Omental fat pad (tissue), 4 donors: ENCODE measurements around the gene FARS2. TPM values are rescaled to one million over a fixed set of nuclear protein-coding genes. Genes with fewer than 3 reads are reported as not detected.

ENCODE experiments used
- ATAC-seq: fragments of 150-250 bp; one replicate; pipeline ENCODE4 v1.9.1; 2016; ENCODE audit warnings: mild to moderate bottlenecking, moderate library complexity; ENCODE audit not compliant: low FRiP score
- DNase-seq: peaks from one replicate; pipeline ENCODE4 v3.0.0-alpha.2; 2019; ENCODE audit warnings: low spot score
- total RNA-seq, 4 donors: library from RNA; depleted of rRNA; stranded (reverse); fragments of >200 nt; gene quantifications; one replicate each; pipeline ENCODE4 v1.1.0, GENCODE V29; 2016
- TF ChIP-seq, protein P1 (sequence below), 3 donors: fragments of 450-650 bp; IDR thresholded peaks; one replicate each; pipeline ENCODE4 v1.5.1; 2016 to 2017; ENCODE audit warnings: antibody characterized with exemption in 3 of 3, mild to moderate bottlenecking in 3 of 3, moderate library complexity in 2 of 3

Gene FARS2
- total RNA-seq, 4 donors from 2014 or later, result 12.5 to 18.1 (median 14.5) TPM

DNA sequence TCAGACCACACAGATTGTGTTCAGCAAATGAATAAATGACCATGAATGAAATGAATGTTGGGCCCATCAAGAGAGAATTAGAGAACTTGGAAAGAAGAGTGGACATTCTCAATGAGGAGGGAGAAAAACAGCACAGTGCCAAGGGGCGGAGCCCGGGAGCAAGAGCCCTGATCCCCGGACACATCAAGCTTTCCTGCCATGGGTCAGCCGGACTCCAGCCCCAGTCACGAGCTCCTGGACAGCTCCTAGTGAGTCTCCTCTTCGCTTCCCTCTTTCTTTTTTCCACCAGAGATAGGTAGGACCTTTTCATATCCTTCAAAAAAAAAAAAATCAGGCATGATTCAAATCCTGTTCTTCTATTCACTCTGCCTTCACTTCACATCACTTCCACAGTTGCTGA lies 471.2 kb downstream of the FARS2 start:
- ATAC-seq (no peak), DNase-seq (no peak)
- TF ChIP-seq, protein P1, sequence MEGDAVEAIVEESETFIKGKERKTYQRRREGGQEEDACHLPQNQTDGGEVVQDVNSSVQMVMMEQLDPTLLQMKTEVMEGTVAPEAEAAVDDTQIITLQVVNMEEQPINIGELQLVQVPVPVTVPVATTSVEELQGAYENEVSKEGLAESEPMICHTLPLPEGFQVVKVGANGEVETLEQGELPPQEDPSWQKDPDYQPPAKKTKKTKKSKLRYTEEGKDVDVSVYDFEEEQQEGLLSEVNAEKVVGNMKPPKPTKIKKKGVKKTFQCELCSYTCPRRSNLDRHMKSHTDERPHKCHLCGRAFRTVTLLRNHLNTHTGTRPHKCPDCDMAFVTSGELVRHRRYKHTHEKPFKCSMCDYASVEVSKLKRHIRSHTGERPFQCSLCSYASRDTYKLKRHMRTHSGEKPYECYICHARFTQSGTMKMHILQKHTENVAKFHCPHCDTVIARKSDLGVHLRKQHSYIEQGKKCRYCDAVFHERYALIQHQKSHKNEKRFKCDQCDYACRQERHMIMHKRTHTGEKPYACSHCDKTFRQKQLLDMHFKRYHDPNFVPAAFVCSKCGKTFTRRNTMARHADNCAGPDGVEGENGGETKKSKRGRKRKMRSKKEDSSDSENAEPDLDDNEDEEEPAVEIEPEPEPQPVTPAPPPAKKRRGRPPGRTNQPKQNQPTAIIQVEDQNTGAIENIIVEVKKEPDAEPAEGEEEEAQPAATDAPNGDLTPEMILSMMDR (IDR thresholded peaks at IDR 0.05), result no peak

DNA sequence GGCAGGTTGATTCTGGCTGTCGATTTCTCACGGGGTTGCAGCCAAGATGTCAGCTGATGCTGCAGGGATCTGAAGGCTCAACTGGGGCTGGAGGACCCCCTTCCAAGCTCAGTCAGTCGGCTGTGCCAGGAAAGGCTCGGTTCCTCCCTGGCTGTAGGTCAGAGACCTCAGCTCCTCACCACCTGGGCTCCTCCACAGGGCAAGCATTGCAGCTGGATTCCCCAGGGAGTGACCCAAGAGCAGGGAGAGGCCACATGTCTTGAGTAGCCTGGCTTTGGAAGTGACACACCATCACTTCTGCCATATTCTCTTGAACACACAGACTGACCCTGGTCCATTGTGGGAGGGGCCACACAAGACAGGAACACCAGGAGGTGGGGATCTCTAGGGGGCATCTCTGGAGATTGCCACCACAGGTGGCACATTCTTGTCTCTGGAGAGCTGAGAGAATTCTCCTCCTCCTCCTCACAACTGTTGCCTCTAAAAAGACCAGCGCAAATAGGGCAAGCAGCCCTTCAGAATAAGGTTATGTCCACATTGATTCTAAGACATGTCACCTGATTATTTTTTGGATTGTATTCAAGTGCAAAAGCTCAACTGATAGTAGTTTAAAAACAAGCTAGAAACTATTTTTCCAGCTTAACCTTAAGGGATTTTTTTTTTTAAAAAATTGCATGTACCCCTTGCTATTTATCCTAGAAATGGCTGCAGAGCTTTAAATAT lies 474.9 kb downstream of the FARS2 start:
- DNase-seq (no peak), ATAC-seq (no peak)
- TF ChIP-seq, protein P1 (IDR thresholded peaks at IDR 0.05), result no peak

DNA sequence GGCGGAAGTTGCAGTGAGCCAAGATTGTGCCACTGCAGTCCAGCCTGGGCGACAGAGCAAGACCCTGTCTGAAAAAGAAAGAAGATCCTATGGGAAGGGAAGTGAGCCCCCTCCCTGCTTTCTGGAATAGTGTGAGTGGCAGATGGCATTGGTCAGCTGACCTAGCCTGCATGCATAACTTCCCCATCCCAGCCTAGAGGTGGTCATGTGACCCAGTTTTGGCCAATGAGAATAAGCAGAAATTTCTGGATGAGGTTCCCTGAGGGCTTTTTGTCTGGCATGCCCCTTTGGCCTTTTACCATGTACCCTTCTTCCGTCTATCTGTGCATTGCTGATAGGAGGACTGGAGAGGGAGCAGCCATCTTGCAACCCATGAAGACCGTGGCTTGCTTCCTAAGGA lies 476.1 kb downstream of the FARS2 start:
- TF ChIP-seq, protein P1 (IDR thresholded peaks at IDR 0.05), result no peak
- DNase-seq (no peak), ATAC-seq (no peak)

DNA sequence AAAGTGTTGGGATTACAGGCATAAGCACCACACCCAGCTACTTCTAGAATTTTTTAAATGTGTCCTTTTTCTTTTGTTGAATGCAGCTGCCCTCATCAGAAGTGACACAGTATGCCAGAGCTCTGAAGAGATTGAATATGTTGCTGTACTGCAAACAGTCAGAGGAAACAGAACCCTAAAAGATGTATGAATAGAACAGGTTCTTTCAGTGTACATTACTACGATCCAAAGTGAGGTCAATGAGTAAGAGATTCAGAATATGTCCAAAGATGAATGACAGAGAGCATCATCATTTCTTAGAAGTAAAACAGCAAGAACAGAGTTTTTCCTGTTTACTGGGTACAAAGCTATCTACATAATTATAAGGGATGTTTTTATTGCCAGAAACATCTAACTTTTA lies 476.9 kb downstream of the FARS2 start:
- DNase-seq (no peak), ATAC-seq (no peak)
- TF ChIP-seq, protein P1 (IDR thresholded peaks at IDR 0.05), result no peak

DNA sequence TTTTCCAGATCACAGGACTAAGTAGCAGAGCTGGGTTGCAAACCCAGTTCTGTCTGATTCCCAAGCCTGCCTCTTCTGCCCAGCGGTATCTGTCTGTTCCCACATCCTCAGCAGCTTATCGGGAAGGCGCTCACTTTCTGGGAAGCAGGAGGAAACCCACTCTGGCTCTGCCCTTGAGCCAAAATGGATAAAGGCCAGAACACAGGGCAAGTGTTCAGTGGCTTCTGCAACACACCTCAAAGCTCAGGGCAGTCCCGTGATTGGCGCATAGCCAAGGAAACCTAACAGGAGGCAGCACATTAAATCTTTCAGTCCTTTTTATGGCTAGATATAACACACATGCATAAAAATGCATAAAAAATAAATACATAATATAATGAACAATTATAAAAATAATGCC lies 483.2 kb downstream of the FARS2 start:
- TF ChIP-seq, protein P1 (IDR thresholded peaks at IDR 0.05), result no peak
- no peak for DNase-seq
- ATAC-seq, result no peak

DNA sequence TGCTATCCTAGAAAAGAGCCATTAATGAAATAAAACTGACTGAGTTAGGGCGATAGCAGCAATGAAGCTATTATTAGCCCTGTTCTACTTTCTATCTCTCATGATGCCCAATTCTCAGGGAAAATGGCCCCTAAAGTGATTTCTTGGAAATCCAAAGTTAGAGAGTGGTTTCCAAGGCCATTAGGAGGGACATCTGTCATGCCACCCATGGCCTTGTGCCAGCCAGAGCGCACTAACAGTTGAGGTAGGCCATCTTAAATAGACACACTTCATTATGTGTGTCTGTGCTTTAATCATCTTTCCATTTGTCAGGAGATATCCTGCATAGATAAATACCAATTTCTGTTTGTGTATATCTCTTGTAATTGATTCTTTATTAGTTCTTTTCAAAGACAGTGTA lies 483.8 kb downstream of the FARS2 start:
- TF ChIP-seq, protein P1 (IDR thresholded peaks at IDR 0.05), result no peak
- ATAC-seq, result no peak

DNA sequence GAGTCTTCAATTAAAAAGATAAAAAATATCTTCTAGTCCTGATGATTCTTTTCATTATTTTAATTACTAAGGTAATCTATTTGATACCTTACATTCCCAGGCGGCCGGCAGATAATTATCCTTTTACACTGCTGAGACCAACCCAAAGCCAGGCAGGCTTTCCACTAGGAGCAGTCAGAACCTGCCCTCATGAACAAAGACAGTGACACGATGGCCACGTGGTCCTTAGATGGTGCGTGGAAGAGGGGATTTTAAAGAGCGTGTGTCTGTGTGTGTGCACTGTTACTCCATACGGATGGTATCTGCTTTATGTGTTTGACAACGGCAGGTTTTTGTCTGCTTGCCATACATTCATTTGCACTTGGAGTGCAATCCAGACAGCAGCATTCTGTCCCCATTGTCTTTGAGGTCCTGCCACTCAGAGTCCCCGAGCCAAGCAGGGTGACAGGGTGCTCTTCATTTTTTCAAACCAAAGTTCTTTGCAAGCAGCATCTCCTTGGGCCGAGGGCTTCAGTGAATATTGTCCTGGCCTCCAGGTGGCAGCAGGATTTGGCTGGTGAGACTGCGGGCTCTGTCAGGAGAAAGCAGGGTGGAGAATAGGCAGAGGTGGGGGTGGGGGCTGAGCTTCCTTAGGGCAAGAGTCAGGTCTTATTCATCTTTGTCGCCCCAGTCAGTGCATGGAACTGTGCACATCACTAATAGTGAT lies 484.9 kb downstream of the FARS2 start:
- DNase-seq (no peak), ATAC-seq (no peak)
- TF ChIP-seq, protein P1 (IDR thresholded peaks at IDR 0.05), result no peak

More for the DNA sequence above, 483.8 kb downstream of the FARS2 start:
- no peak for DNase-seq
